NCI-H526 (cell line): ENCODE measurements around the gene CDH13.

Experiments used
- DNase-seq, 2 experiments: peaks; one replicate each; lab custom pipeline; 2025; lab: John Stamatoyannopoulos, UW

CDH13 gene

GRCh38 chr16:83674931-83675535 lies 1048.3 kb downstream of the CDH13 start:
- no peak for DNase-seq

- DNase-seq: no peak
Measured at GRCh38 chr16:83676086-83676485, 1049.3 kb downstream of the CDH13 start.

GRCh38 chr16:83680980-83681379 lies 1054.2 kb downstream of the CDH13 start:
- no peak for DNase-seq

- DNase-seq: no peak
Measured at GRCh38 chr16:83681381-83681956, 1054.7 kb downstream of the CDH13 start.

- no peak for DNase-seq
Measured at GRCh38 chr16:83682116-83682867, 1055.5 kb downstream of the CDH13 start.

GRCh38 chr16:83682868-83683235 lies 1056.1 kb downstream of the CDH13 start:
- no peak for DNase-seq

- DNase-seq: no peak
Measured at GRCh38 chr16:83685615-83686165, 1058.9 kb downstream of the CDH13 start.

- no peak for DNase-seq
Measured at GRCh38 chr16:83686726-83687125, 1060.0 kb downstream of the CDH13 start.

- no peak for DNase-seq
Measured at GRCh38 chr16:83689385-83689831, 1062.6 kb downstream of the CDH13 start.

- DNase-seq: no peak
Measured at GRCh38 chr16:83692224-83692623, 1065.5 kb downstream of the CDH13 start.

GRCh38 chr16:83698964-83699363 lies 1072.2 kb downstream of the CDH13 start:
- no peak for DNase-seq

GRCh38 chr16:83699817-83700216 lies 1073.0 kb downstream of the CDH13 start:
- no peak for DNase-seq

GRCh38 chr16:83700918-83701317 lies 1074.1 kb downstream of the CDH13 start:
- DNase-seq: no peak

- DNase-seq: no peak
Measured at GRCh38 chr16:83701494-83701893, 1074.7 kb downstream of the CDH13 start.

GRCh38 chr16:83704656-83705055 lies 1077.9 kb downstream of the CDH13 start:
- DNase-seq: no peak

- no peak for DNase-seq
Measured at GRCh38 chr16:83705856-83706255, 1079.1 kb downstream of the CDH13 start.

GRCh38 chr16:83706394-83706793 lies 1079.6 kb downstream of the CDH13 start:
- DNase-seq: no peak

GRCh38 chr16:83711069-83711468 lies 1084.3 kb downstream of the CDH13 start:
- no peak for DNase-seq

GRCh38 chr16:83713597-83713996 lies 1086.8 kb downstream of the CDH13 start:
- no peak for DNase-seq

GRCh38 chr16:83714286-83714685 lies 1087.5 kb downstream of the CDH13 start:
- no peak for DNase-seq

GRCh38 chr16:83715217-83715920 lies 1088.6 kb downstream of the CDH13 start:
- DNase-seq: no peak

- DNase-seq: no peak
Measured at GRCh38 chr16:83717308-83717707, 1090.5 kb downstream of the CDH13 start.
